GM12872 (cell line): Measurements from ENCODE around the gene COA1.

ENCODE experiments used
- TF ChIP-seq, protein P1 (sequence below): IDR thresholded peaks from 3 replicates; pipeline ENCODE4 v1.5.1; 2011; ENCODE audit warnings: low read depth, mild to moderate bottlenecking, low read length, moderate library complexity; ENCODE audit not compliant: insufficient read depth

Gene COA1, protein sequence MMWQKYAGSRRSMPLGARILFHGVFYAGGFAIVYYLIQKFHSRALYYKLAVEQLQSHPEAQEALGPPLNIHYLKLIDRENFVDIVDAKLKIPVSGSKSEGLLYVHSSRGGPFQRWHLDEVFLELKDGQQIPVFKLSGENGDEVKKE

DNA sequence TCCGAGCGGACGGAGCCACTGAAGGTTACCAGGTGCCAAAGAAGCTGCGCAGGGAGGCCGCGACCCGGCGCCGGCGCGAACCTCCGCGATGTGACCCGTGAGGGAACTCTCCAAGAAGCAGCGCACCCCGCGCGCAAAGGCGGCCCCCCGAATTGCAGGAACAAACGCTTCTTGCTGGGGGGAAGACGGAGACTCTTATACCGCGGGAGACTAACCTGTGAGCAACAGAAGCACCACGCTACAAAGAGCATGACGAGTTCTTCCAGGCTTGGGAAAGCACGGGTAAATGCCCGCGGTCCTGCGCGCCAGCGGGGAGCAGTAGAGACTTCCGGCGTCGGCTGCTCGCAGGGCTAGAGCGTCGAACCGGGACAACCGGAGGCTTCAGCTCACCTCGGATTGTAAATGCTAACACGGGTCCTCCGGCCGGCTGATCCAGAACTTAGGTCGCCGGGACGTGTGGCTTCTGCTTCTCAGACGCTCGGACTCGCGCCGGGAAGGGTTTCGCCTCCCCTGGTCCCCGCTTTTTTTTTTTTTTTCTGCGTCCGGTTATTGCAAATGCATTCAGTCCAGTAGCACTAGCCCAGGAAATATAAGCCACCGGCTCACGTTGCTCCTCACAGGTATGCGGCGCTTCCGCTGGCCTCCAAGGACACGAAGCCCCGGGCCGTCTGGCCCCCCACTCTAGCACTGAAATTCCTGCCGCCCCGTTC, at the start of gene COA1:
Gene COA1, minus strand, starts transcription at position 310 of the 710 bp plus-strand sequence. CDS start 80,909 bp downstream, outside the sequence.
- TF ChIP-seq, protein P1, sequence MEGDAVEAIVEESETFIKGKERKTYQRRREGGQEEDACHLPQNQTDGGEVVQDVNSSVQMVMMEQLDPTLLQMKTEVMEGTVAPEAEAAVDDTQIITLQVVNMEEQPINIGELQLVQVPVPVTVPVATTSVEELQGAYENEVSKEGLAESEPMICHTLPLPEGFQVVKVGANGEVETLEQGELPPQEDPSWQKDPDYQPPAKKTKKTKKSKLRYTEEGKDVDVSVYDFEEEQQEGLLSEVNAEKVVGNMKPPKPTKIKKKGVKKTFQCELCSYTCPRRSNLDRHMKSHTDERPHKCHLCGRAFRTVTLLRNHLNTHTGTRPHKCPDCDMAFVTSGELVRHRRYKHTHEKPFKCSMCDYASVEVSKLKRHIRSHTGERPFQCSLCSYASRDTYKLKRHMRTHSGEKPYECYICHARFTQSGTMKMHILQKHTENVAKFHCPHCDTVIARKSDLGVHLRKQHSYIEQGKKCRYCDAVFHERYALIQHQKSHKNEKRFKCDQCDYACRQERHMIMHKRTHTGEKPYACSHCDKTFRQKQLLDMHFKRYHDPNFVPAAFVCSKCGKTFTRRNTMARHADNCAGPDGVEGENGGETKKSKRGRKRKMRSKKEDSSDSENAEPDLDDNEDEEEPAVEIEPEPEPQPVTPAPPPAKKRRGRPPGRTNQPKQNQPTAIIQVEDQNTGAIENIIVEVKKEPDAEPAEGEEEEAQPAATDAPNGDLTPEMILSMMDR, result peak; percentile 30; the same call in 1 of the 3 replicates

DNA sequence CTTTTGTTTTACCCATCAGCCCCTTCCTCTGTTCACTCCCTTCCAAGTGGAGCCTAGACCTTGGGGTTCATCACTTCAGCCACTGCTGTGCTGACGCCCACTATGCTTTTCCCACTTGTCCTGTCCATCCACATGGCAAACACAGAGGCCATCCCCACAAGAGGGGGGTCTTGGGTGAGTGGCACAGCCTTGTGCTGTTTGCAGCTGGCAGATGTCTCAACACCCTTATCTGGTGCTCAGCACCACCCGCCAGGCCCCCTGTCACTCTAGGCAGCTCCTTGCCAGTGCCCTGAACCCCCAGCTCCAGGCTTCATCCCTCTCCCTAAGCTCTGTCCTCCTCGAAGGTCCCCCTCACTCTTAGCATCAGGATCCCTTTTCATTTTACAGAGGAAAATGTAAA, 42.2 kb upstream of the COA1 start:
- TF ChIP-seq, protein P1, result no peak

DNA sequence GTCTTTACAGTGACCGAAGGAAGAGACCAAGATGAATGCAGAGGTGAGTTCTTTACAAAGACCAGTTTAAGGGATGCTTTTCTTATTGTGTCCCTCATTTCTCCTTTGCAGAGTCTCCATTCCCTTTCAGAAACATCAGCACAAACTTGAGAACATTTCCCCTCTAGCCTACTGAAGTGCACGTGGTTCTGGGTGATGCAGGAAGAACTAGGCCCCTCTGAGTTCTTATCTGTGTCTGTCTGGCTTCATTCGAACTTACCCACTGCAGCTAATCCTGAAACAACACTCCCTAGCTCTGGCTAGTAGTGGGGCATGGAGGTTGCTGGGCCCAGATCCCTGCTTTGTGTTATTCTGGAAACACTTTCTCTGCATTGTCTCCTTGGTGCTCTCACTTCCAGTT, 41.8 kb upstream of the COA1 start:
- TF ChIP-seq, protein P1, result no peak

DNA sequence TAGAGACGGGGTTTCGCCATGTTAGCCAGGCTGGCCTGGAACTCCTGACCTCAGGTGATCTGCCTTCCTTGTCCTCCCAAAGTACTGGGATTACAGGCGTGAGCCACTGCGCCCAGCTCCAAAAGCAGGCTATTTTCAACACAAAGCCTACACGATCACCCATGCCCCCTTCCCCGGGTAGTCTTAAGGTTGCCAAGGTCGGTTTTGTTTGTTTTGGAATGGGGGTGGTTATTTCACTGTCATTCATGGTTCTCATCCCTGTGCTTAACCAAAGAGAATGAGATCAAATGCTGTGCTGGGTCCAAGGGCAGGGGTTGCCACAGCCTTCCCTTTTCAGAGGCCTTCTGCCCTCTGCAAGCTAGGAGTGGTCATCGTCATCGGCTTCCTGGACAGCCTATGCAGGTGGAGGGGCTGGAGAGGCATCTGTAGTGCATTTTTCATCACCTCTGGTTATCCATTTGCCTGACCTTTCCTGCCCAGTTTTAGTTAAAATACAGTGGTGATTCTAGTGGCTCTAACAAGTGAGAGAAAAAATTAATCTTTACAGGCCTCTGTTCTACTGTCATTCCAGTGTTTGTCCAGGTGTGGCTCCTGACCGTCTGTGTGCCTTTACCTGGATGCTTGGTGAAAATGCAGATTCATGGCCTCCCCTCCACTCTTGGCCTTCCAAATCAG, 40.6 kb upstream of the COA1 start:
- TF ChIP-seq, protein P1, result no peak

DNA sequence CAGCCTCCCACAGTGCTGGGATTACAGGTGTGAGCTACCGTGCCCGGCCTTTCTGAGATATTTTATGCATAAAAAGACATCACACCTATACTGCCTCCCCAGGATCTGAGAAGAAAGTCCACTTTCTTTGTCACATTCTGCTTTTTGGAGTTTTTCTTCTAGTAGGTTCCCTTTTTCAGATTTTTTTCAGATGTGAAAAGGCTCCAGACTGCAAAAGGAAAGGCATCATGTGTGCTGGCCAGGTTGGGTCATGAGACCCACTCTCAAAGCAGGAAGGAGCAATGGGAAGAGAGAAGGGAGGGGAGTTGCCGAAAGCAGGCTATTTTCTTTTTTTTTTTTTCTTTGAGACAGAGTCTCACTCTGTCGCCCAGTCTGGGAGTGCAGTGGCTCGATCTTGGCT, 40.0 kb upstream of the COA1 start:
- TF ChIP-seq, protein P1, result no peak

DNA sequence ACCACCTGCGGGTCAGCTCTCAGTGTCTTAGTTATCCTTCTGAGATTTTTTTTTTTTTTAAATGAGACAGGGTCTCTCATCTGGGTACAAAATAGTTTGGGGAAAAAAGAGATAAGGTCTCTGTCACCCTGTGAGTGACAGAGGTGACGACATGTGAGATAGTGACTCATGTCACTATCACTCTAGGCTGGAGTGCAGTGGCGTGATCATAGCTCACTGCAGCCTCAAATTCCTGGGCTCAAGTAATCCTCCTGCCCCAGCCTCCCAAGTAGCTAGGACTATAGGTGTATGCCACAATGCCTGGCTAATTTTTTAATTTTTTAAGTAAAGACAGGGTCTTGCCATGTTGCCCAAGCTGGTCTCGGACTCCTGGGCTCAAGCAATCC, 39.6 kb upstream of the COA1 start:
- TF ChIP-seq, protein P1, result no peak

DNA sequence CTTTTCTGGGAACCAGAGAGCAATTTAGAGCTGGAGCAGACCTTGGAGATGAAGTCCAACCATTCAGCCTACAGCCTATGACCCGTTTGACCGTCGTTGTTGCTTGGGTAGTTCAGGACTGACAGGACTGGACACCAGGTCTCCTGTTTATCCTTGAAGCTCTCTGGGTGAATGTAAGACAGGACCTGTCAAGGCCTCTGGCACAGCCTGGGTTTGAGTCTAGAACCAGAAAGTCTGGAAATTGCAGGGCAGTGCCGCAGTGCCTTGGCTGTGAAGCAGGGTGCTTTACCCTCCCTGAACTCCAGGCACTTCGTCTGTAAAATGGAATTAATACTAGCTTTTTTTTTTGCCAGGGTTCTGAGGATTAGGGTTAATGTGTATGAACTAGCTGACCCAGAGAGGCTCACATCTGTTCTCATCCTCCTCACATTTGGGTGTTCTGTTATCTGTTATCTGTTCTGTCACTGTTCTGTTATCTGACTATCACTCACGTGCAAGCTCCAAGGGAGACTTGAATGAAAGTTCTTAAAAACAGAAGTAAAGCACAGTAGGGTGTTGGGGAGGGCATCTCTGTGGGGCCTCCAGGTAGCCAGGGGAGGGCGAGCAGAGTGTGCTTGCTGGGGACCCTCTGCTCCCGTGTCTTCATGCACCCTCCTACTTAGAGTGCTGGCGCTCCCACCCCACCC, 39.0 kb upstream of the COA1 start:
- TF ChIP-seq, protein P1, result no peak
